K562 (cell line): Measurements from ENCODE around the gene TRAF3IP1. TPM values are rescaled to one million over a fixed set of nuclear protein-coding genes. Genes with fewer than 3 reads are reported as not detected.

Experiments
- BHLHE40 ChIP-seq: IDR thresholded peaks from 2 replicates; pipeline ENCODE4 v1.6.1; 2011; ENCODE audit warnings: low read length, improper control_type of control experiment
- CBFA2T3 ChIP-seq: fragments of 450-650 bp; IDR thresholded peaks from 2 replicates; pipeline ENCODE4 v1.6.1; 2017
- CHD4 ChIP-seq: fragments of 200-600 bp; sonication (generic); IDR thresholded peaks from 3 replicates; pipeline ENCODE4 v1.6.1; 2012; ENCODE audit warnings: low read depth, mild to moderate bottlenecking, mixed read lengths, low read length, inconsistent platforms; ENCODE audit not compliant: insufficient read depth, insufficient replicate concordance, poor library complexity, severe bottlenecking
- ESRRA ChIP-seq: fragments of 450-650 bp; IDR thresholded peaks from 2 replicates; pipeline ENCODE4 v1.6.1; 2014; ENCODE audit warnings: low read depth, mild to moderate bottlenecking, moderate library complexity, borderline replicate concordance
- HMGN3 ChIP-seq: IDR thresholded peaks from 2 replicates; pipeline ENCODE4 v1.6.1; 2011; ENCODE audit warnings: borderline replicate concordance, low read depth, mild to moderate bottlenecking, mixed read lengths, low read length; ENCODE audit not compliant: insufficient read length; ENCODE audit errors: extremely low read depth
- IRF1 ChIP-seq: sonication (generic); formaldehyde crosslinking; IDR thresholded peaks from 2 replicates; pipeline ENCODE4 v1.8.0; 2022; ENCODE audit warnings: missing genetic modification reagents, mild to moderate bottlenecking, borderline replicate concordance
- IRF9 ChIP-seq: fragments of 450-650 bp; IDR thresholded peaks from 2 replicates; pipeline ENCODE4 v1.6.1; 2016; ENCODE audit warnings: missing biosample characterization, missing genetic modification characterization
- KLF16 ChIP-seq: IDR thresholded peaks from 2 replicates; pipeline ENCODE4 v1.6.1; 2016; ENCODE audit warnings: antibody characterized with exemption
- MAZ ChIP-seq, 2 experiments: fragments of 450-650 bp in 1 of 2; sonication (generic) in 1 of 2; formaldehyde crosslinking; IDR thresholded peaks in 1 of 2; conservative IDR thresholded peaks in 1 of 2; 2 replicates each; pipeline versions ENCODE4 v1.4.0 to v1.5.0; 2020; ENCODE audit warnings: mild to moderate bottlenecking in 1 of 2, missing genetic modification reagents in 1 of 2
- RBM15 ChIP-seq: fragments of 200-400 bp; formaldehyde crosslinking; IDR thresholded peaks from 2 replicates; pipeline ENCODE4 v1.6.1; 2018; ENCODE audit warnings: mild to moderate bottlenecking, low read length, moderate library complexity; ENCODE audit not compliant: insufficient read depth
- SLC30A9 ChIP-seq: fragments of 250-450 bp; sonication (Bioruptor Pico); IDR thresholded peaks from 2 replicates; pipeline ENCODE4 v1.8.0; 2022; ENCODE audit warnings: mild to moderate bottlenecking, moderate library complexity
- SRSF3 ChIP-seq: fragments of 200-400 bp; formaldehyde crosslinking; IDR thresholded peaks from 2 replicates; pipeline ENCODE4 v1.6.1; 2016; ENCODE audit warnings: mild to moderate bottlenecking, low read length, moderate library complexity; ENCODE audit not compliant: insufficient read depth
- STAT5B ChIP-seq: fragments of 250-450 bp; sonication (Bioruptor Pico); IDR thresholded peaks from 2 replicates; pipeline ENCODE4 v1.8.0; 2021; ENCODE audit warnings: mild to moderate bottlenecking, inconsistent platforms
- TCF3 ChIP-seq: sonication (generic); formaldehyde crosslinking; IDR thresholded peaks from 2 replicates; pipeline ENCODE4 v1.4.0; 2020; ENCODE audit warnings: mild to moderate bottlenecking, missing genetic modification reagents
- VEZF1 ChIP-seq: fragments of 200-800 bp; sonication (Bioruptor generic); IDR thresholded peaks from 2 replicates; pipeline ENCODE4 v1.6.1; 2017; ENCODE audit warnings: missing genetic modification characterization, missing compliant biosample characterization
- ZNF174 ChIP-seq: fragments of 250-450 bp; sonication (Bioruptor Pico); IDR thresholded peaks from 2 replicates; pipeline ENCODE4 v1.4.0; 2020; ENCODE audit warnings: mild to moderate bottlenecking
- ZNF280A ChIP-seq: fragments of 450-650 bp; IDR thresholded peaks from 2 replicates; pipeline ENCODE4 v1.6.1; 2018; ENCODE audit warnings: mild to moderate bottlenecking, low read depth; ENCODE audit not compliant: partially characterized antibody
- ZNF324 ChIP-seq: fragments of 250-450 bp; sonication (Bioruptor Pico); IDR thresholded peaks from 2 replicates; pipeline ENCODE4 v1.4.0; 2020; ENCODE audit warnings: mild to moderate bottlenecking
- ZNF644 ChIP-seq: fragments of 200-800 bp; sonication (Bioruptor generic); IDR thresholded peaks from 2 replicates; pipeline ENCODE4 v1.6.1; 2016; ENCODE audit warnings: low read depth, missing genetic modification characterization, missing compliant biosample characterization
- polyA plus RNA-seq, 8 experiments: library from polyadenylated mRNA; depleted of rRNA in 4 of 8; stranded (reverse) in 5 of 8; unstranded in 3 of 8; fragments of >200 nt; fragmentation: Nextera tagmentation in 2 of 8; fragmentation: Illumina TruSeq in 1 of 8; extraction: Ambion mirVana in 2 of 8; extraction: Trizol in 1 of 8; gene quantifications; 2 replicates each; pipeline versions ENCODE4 v1.2.1 to v1.2.3, GENCODE V29; 2011 to 2014; ENCODE audit warnings: inconsistent platforms in 1 of 8, missing spikeins in 1 of 8
- total RNA-seq, 7 experiments: library from RNA; depleted of rRNA in 6 of 7; stranded (reverse); fragments of >200 nt in 6 of 7; fragmentation: Illumina TruSeq in 2 of 7; extraction: Trizol in 2 of 7; gene quantifications; 2 replicates each; pipeline versions ENCODE4 v1.2.1 to v1.2.3, GENCODE V29; 2011 to 2021; ENCODE audit warnings: low replicate concordance in 1 of 7

The TRAF3IP1 gene
- total and polyA plus RNA-seq, 9 of the 15 experiments (the other 6 are each of a cell fraction or from before 2014, with no cell fraction given): 1.3 to 7.4 (median 3.4) TPM

- TF ChIP-seq TCF3: peak; percentile 87
- no peak for TF ChIP-seq STAT5B (CRISPR knock-in tag)
- TF ChIP-seq MAZ (CRISPR knock-in tag; conservative IDR thresholded peaks at IDR 0.05 in 1 of 2, IDR thresholded peaks at IDR 0.05 in 1 of 2): no peak
- TF ChIP-seq SLC30A9 (CRISPR knock-in tag): no peak
- TF ChIP-seq ZNF280A: no peak
- peak; percentile 90 for TF ChIP-seq HMGN3
- TF ChIP-seq SRSF3: no peak
- no peak for TF ChIP-seq IRF9 (tag)
- TF ChIP-seq CBFA2T3: peak; percentile 87
- no peak; the same call in 1 of the 2 replicates for TF ChIP-seq VEZF1 (CRISPR knock-in tag)
- TF ChIP-seq ZNF644 (tag): peak; percentile 46; the same call in 1 of the 2 replicates
- TF ChIP-seq ZNF324 (CRISPR knock-in tag): no peak
- peak; percentile 88 for TF ChIP-seq ESRRA
- TF ChIP-seq RBM15: no peak
- no peak for TF ChIP-seq CHD4
- TF ChIP-seq ZNF174: no peak
- TF ChIP-seq BHLHE40: no peak
- peak; percentile 46; the same call in 1 of the 2 replicates for TF ChIP-seq KLF16
- no peak for TF ChIP-seq IRF1 (CRISPR knock-in tag)
Observed at GRCh38 chr2:238420878-238421694, 100.8 kb downstream of the TRAF3IP1 start (continued).
